SK-N-SH (cell line): ENCODE data around the gene IFT25. TPM values are rescaled to one million over a fixed set of nuclear protein-coding genes. Genes with fewer than 3 reads are reported as not detected.

Source experiments
- CTCF ChIA-PET: fragments of 300-600, 350-600 bp; formaldehyde crosslinking; extraction: SDS; loops from one replicate; lab custom pipeline; 2021; lab: Yijun Ruan, JAX
- POLR2A ChIA-PET: fragments of 350-600 bp; sonication (Branson Sonifier 250); formaldehyde crosslinking; extraction: SDS; loops from one replicate; lab custom pipeline; 2020; ENCODE audit warnings: antibody characterized with exemption, inconsistent platforms; lab: Yijun Ruan, JAX
- DNase-seq: peaks from one replicate; pipeline ENCODE4 v3.0.0; 2012
- H2AFZ ChIP-seq: fragments of 200-600 bp; sonication (generic); 2 replicates; pipeline ENCODE4 v1.8.1; 2016; ENCODE audit warnings: antibody characterized with exemption, mild to moderate bottlenecking, low read depth
- H3F3A ChIP-seq: fragments of 200-600 bp; sonication (generic); replicated peaks from 2 replicates; pipeline ENCODE3; 2016; ENCODE audit warnings: antibody characterized with exemption, mild to moderate bottlenecking; ENCODE audit not compliant: insufficient read depth
- H3K27ac ChIP-seq, 2 experiments: fragments of 200-500 bp in 1 of 2; fragments of 200-600 bp in 1 of 2; sonication (Bioruptor generic) in 1 of 2; sonication (generic), shearing (Covaris generic) in 1 of 2; 2 replicates each; pipeline versions ENCODE4 v1.5.1 to v1.6.1; 2014 to 2016; ENCODE audit warnings: low read depth in 2 of 2, inconsistent platforms in 1 of 2, low read length in 1 of 2, mild to moderate bottlenecking in 1 of 2, mixed read lengths in 1 of 2
- H3K27me3 ChIP-seq: fragments of 200-600 bp; sonication (generic), shearing (Covaris generic); 2 replicates; pipeline ENCODE4 v1.6.1; 2016; ENCODE audit warnings: mixed run types; ENCODE audit not compliant: insufficient read depth
- H3K36me3 ChIP-seq, 2 experiments: fragments of 200-500 bp in 1 of 2; fragments of 200-600 bp in 1 of 2; sonication (Bioruptor generic) in 1 of 2; sonication (generic) in 1 of 2; replicated peaks in 1 of 2; 2 replicates each; pipeline versions ENCODE3 to v1.5.1; 2014 to 2016; ENCODE audit warnings: low read length in 1 of 2, mild to moderate bottlenecking in 1 of 2; ENCODE audit not compliant: insufficient read depth in 2 of 2, control insufficient read depth in 1 of 2
- H3K4me1 ChIP-seq, 2 experiments: fragments of 200-500 bp in 1 of 2; fragments of 200-600 bp in 1 of 2; sonication (Bioruptor generic) in 1 of 2; sonication (generic), shearing (Covaris generic) in 1 of 2; 2 replicates each; pipeline versions ENCODE4 v1.5.1 to v1.6.1; 2014 to 2016; ENCODE audit warnings: low read depth in 1 of 2, low read length in 1 of 2, mixed run types in 1 of 2; ENCODE audit not compliant: insufficient read depth in 2 of 2, control insufficient read depth in 1 of 2
- H3K4me2 ChIP-seq: fragments of 200-600 bp; sonication (generic), shearing (Covaris generic); 2 replicates; pipeline ENCODE4 v1.6.1; 2017; ENCODE audit warnings: mixed run types
- H3K4me3 ChIP-seq, 2 experiments: fragments of 200-500 bp in 1 of 2; fragments of 200-600 bp in 1 of 2; sonication (Bioruptor generic) in 1 of 2; sonication (generic), shearing (Covaris generic) in 1 of 2; 2 replicates each; pipeline versions ENCODE4 v1.5.1 to v1.8.1; 2014 to 2016; ENCODE audit warnings: low read depth in 2 of 2, inconsistent platforms in 1 of 2, low read length in 1 of 2, mild to moderate bottlenecking in 1 of 2, mixed read lengths in 1 of 2, moderate library complexity in 1 of 2
- H3K79me2 ChIP-seq: fragments of 200-600 bp; sonication (generic); 2 replicates; pipeline ENCODE4 v1.8.1; 2017; ENCODE audit warnings: mild to moderate bottlenecking; ENCODE audit not compliant: insufficient read depth
- H3K9ac ChIP-seq: fragments of 200-600 bp; sonication (generic); 2 replicates; pipeline ENCODE4 v1.6.1; 2017; ENCODE audit warnings: mixed run types
- H3K9me2 ChIP-seq: fragments of 200-600 bp; sonication (generic); 2 replicates; pipeline ENCODE4 v1.6.1; 2017; ENCODE audit warnings: mixed run types
- H3K9me3 ChIP-seq: fragments of 200-600 bp; sonication (generic); 2 replicates; pipeline ENCODE4 v1.6.1; 2017; ENCODE audit warnings: mixed run types, mild to moderate bottlenecking, moderate library complexity
- H4K20me1 ChIP-seq: fragments of 200-600 bp; sonication (generic); 2 replicates; pipeline ENCODE4 v1.6.1; 2017; ENCODE audit warnings: mild to moderate bottlenecking, mixed run types; ENCODE audit not compliant: insufficient read depth
- CHD2 ChIP-seq: fragments of 150-350 bp; IDR thresholded peaks from 2 replicates; pipeline ENCODE4 v1.6.1; 2018; ENCODE audit warnings: low read length; ENCODE audit not compliant: partially characterized antibody
- FOXJ3 ChIP-seq: sonication (generic); formaldehyde crosslinking; IDR thresholded peaks from 2 replicates; pipeline ENCODE4 v1.5.1; 2020; ENCODE audit warnings: mild to moderate bottlenecking, missing genetic modification reagents
- NFIC ChIP-seq: IDR thresholded peaks from 2 replicates; pipeline ENCODE4 v1.4.0; 2012; ENCODE audit warnings: borderline replicate concordance
- POLR2AphosphoS5 ChIP-seq: IDR thresholded peaks from 2 replicates; pipeline ENCODE4 v1.6.1; 2012; ENCODE audit warnings: low read depth, low read length
- YY1 ChIP-seq: IDR thresholded peaks from 2 replicates; pipeline ENCODE4 v1.4.0; 2012; ENCODE audit warnings: low read depth, mild to moderate bottlenecking
- WGBS: methylation state at CpG from one replicate; pipeline ENCODE4 v1.1.6; 2017; ENCODE audit warnings: low lambda C conversion rate; 5-methylcytosine and 5-hydroxymethylcytosine counted together
- polyA plus RNA-seq, 3 experiments: library from polyadenylated mRNA; depleted of rRNA; stranded (reverse); fragments of >200 nt; gene quantifications; 2 replicates each; pipeline ENCODE4 v1.2.3, GENCODE V29; 2012
- TF ChIP-seq, protein P1 (sequence below): IDR thresholded peaks from 2 replicates; pipeline ENCODE4 v1.4.0; 2012; ENCODE audit warnings: low read depth
- TF ChIP-seq, protein P2 (sequence below): fragments of 150-350 bp; IDR thresholded peaks from 2 replicates; pipeline ENCODE4 v1.6.1; 2017; ENCODE audit warnings: antibody characterized with exemption, low read length, low read depth, borderline replicate concordance
- TF ChIP-seq, protein P3 (sequence below): IDR thresholded peaks from 2 replicates; pipeline ENCODE4 v1.4.0; 2012; ENCODE audit warnings: low read depth, borderline replicate concordance

The IFT25 gene
- polyA plus RNA-seq, 1 of the 3 experiments (the other 2 are of a cell fraction), result 25.7 TPM

DNA sequence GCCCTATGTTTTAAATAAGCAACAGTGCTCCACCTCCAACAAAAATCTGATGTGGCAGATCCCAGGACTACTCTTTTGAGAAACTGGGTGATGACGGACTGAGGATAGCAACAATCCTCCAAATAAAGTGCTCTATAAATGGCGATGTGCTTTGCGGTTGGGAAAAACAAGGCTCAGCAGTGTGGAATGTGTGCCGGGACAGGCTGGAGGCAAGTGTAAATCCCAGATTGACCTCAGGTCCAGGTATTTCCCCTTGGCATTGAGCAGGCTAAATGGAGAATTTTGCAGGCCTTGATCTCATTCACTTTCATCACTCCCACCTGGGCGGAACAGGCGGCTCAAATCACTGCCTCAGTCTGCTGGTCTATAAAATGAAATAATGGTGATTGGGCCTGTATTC lies 35.7 kb upstream of the IFT25 start:
- H2AFZ ChIP-seq, result no peak overlapping the region
- 98% methylated on average over 6 of the region's 6 CpGs for WGBS
- no peaks in the 10 kb centered on the region for H3K27me3 ChIP-seq
- H3K27ac ChIP-seq, result no peak overlapping the region
- TF ChIP-seq, protein P1, sequence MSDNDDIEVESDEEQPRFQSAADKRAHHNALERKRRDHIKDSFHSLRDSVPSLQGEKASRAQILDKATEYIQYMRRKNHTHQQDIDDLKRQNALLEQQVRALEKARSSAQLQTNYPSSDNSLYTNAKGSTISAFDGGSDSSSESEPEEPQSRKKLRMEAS, result no peak
- no peak for TF ChIP-seq NFIC
- H3F3A ChIP-seq, result no peaks in the 10 kb centered on the region
- no peak for DNase-seq
- H3K79me2 ChIP-seq, result no peaks in the 10 kb centered on the region
- no peaks in the 10 kb centered on the region for H3K9me3 ChIP-seq
- no peak overlapping the region for H3K4me2 ChIP-seq
- ChIA-PET POLR2A (no interaction called here), CTCF (interaction anchor here (2.2 kb wide), 1 partner anchor 21 kb away, joined by 6 read pairs; no protein-coding TSS in a partner anchor)
- no peak overlapping the region for H3K4me3 ChIP-seq
- no peaks in the 10 kb centered on the region for H4K20me1 ChIP-seq
- no peak overlapping the region for H3K9ac ChIP-seq
- no peaks in the 10 kb centered on the region for H3K9me2 ChIP-seq
- no peaks in the 10 kb centered on the region for H3K4me1 ChIP-seq
- no peaks in the 10 kb centered on the region for H3K36me3 ChIP-seq

DNA sequence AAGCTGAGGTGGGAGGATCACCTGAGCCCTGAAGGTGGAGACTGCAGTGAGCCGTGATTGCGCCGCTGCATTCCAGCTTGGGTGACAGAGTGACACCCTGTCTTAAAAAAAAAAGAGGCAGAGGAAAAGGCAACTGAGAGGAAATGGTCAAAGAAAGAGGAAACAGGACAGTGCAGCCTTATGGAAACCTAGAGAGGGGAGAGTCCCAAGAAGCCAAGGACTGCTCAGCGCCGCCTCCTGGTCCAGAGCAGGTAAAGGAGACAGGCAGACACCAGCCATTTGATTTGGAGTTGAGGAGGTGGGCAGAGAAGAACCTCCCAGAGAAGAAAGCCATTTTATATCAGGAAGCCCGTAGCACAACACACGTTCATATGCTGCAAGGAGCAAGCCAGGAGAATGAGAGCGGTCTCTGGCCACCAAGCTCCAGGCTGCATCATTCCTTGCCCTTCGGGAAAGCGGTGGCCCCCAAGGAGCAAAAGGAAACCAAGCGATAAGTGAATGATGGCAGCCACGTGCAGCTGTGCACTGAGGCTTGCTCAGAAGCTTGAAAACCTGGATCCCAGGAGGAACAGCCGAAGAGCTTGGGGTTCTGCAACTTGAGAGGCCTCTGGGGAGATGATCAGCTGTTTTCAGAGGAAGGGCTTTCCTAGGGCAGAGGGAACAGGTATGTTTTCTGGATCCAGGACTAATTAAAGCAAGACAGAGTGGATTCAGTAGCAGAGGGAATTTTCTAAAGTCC lies 34.4 kb upstream of the IFT25 start:
- 90% methylated on average over 13 of the region's 13 CpGs for WGBS
- ChIA-PET POLR2A (no interaction called here), CTCF (interaction anchor here (1.2 to 2.2 kb wide), 2 partner anchors 14 to 20 kb away, joined by 4 to 6 read pairs; no protein-coding TSS in a partner anchor)
- no peaks in the 10 kb centered on the region for H3K4me1 ChIP-seq
- DNase-seq, result no peak
- H3F3A ChIP-seq, result no peaks in the 10 kb centered on the region
- H4K20me1 ChIP-seq, result no peaks in the 10 kb centered on the region
- no peaks in the 10 kb centered on the region for H3K79me2 ChIP-seq
- H3K36me3 ChIP-seq, result no peaks in the 10 kb centered on the region
- H3K4me2 ChIP-seq, result no peak overlapping the region
- no peaks in the 10 kb centered on the region for H3K9me3 ChIP-seq
- H3K9ac ChIP-seq, result no peak overlapping the region
- H3K4me3 ChIP-seq, result no peak overlapping the region
- no peak for TF ChIP-seq YY1
- TF ChIP-seq, protein P2, sequence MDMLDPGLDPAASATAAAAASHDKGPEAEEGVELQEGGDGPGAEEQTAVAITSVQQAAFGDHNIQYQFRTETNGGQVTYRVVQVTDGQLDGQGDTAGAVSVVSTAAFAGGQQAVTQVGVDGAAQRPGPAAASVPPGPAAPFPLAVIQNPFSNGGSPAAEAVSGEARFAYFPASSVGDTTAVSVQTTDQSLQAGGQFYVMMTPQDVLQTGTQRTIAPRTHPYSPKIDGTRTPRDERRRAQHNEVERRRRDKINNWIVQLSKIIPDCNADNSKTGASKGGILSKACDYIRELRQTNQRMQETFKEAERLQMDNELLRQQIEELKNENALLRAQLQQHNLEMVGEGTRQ, result no peak
- TF ChIP-seq, protein P3, sequence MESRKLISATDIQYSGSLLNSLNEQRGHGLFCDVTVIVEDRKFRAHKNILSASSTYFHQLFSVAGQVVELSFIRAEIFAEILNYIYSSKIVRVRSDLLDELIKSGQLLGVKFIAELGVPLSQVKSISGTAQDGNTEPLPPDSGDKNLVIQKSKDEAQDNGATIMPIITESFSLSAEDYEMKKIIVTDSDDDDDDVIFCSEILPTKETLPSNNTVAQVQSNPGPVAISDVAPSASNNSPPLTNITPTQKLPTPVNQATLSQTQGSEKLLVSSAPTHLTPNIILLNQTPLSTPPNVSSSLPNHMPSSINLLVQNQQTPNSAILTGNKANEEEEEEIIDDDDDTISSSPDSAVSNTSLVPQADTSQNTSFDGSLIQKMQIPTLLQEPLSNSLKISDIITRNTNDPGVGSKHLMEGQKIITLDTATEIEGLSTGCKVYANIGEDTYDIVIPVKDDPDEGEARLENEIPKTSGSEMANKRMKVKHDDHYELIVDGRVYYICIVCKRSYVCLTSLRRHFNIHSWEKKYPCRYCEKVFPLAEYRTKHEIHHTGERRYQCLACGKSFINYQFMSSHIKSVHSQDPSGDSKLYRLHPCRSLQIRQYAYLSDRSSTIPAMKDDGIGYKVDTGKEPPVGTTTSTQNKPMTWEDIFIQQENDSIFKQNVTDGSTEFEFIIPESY, result no peak
- no peak for TF ChIP-seq POLR2AphosphoS5
- no peak for TF ChIP-seq CHD2
- no peak for TF ChIP-seq NFIC
- TF ChIP-seq FOXJ3 (CRISPR knock-in tag), result no peak
- TF ChIP-seq, protein P1, result no peak
- no peak overlapping the region for H3K27ac ChIP-seq
- H3K27me3 ChIP-seq, result no peaks in the 10 kb centered on the region
- no peaks in the 10 kb centered on the region for H3K9me2 ChIP-seq
- H2AFZ ChIP-seq, result no peak overlapping the region
